SJCRH30 (cell line): ENCODE measurements around the gene XG. TPM values are rescaled to one million over a fixed set of nuclear protein-coding genes. Genes with fewer than 3 reads are reported as not detected.

Experiments
- DNase-seq, 2 experiments: peaks; one replicate each; pipeline ENCODE4 v3.0.0-alpha.2; 2015 to 2020
- H3K27ac ChIP-seq: fragments of 250-450 bp; sonication (Bioruptor Pico); 2 replicates; pipeline ENCODE4 v1.5.1; 2020; ENCODE audit warnings: mild to moderate bottlenecking, moderate library complexity
- H3K27me3 ChIP-seq: fragments of 250-450 bp; sonication (Bioruptor Pico); 2 replicates; pipeline ENCODE4 v1.5.1; 2020; ENCODE audit warnings: mild to moderate bottlenecking, moderate library complexity
- H3K36me3 ChIP-seq: fragments of 250-450 bp; sonication (Bioruptor Pico); 2 replicates; pipeline ENCODE4 v1.5.1; 2020; ENCODE audit warnings: mild to moderate bottlenecking, moderate library complexity
- H3K4me1 ChIP-seq: fragments of 250-450 bp; sonication (Bioruptor Pico); 2 replicates; pipeline ENCODE4 v1.5.1; 2020; ENCODE audit warnings: mild to moderate bottlenecking, moderate library complexity
- H3K4me3 ChIP-seq: fragments of 250-450 bp; sonication (Bioruptor Pico); 2 replicates; pipeline ENCODE4 v1.5.1; 2020; ENCODE audit warnings: mild to moderate bottlenecking, moderate library complexity
- H3K9me3 ChIP-seq: fragments of 250-450 bp; sonication (Bioruptor Pico); replicated peaks from 2 replicates; pipeline ENCODE4 v1.5.1; 2020; ENCODE audit warnings: mild to moderate bottlenecking, moderate library complexity
- total RNA-seq: library from RNA; depleted of rRNA; stranded (reverse); fragments of >200 nt; shearing (Covaris generic); gene quantifications from 2 replicates; pipeline ENCODE4 v1.2.3, GENCODE V29; 2014; rRNA removed

Gene XG
- total RNA-seq, 1 experiment from 2014 or later: not detected

DNA sequence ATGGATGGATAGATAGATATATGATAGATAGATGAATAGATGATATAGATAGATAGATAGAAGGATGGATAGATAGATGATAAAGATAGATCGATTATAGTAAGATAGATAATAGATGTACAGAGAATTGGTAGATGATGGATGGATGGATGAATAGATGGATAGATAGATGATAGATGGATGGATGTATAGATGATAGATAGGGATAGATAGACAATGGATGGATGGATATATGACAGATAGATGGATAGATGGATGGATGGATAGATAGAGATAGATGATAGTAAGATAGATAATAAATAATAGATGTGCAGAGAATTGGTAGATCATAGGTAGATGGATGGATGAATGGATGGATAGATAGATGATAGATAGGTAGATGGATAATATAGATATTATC is 89.1 kb downstream of the XG start:
- H3K4me1 ChIP-seq: peaks cover 5% of the 10 kb centered on the region; the same call in 1 of the 2 replicates
- DNase-seq: no peak
- no peak overlapping the region for H3K4me3 ChIP-seq
- H3K36me3 ChIP-seq: no peaks in the 10 kb centered on the region; the same call in 1 of the 2 replicates
- H3K9me3 ChIP-seq: no peaks in the 10 kb centered on the region
- no peaks in the 10 kb centered on the region for H3K27me3 ChIP-seq
- H3K27ac ChIP-seq: no peak overlapping the region

DNA sequence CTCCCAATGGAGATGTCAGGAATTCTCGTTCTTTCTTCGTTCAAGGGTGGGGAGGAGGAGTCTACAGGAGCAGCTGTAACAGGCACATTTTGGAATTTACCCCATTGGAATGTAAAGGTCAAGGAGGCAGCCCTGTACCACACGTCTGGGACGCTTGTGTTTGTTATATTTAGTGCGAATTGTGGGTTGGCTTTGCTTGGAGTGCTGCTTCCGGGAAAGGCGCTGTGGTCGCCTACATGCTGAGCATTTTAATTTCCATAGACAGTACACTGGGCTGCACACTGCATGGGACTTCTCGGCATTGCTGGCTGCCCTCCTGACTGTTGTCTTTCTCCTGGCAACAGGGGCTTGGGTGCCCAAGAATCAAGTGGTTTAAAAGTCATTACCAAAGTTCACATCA is 89.7 kb downstream of the XG start:
- Histone ChIP-seq H3K4me3 (no peak overlapping the region), H3K27ac (peak overlapping the region; percentile 21; the same call in 1 of the 2 replicates), H3K9me3 (no peaks in the 10 kb centered on the region), H3K27me3 (no peaks in the 10 kb centered on the region), H3K4me1 (peaks cover 5% of the 10 kb centered on the region; the same call in 1 of the 2 replicates), H3K36me3 (no peaks in the 10 kb centered on the region; the same call in 1 of the 2 replicates)
- DNase-seq: peak; percentile 38 to 47

DNA sequence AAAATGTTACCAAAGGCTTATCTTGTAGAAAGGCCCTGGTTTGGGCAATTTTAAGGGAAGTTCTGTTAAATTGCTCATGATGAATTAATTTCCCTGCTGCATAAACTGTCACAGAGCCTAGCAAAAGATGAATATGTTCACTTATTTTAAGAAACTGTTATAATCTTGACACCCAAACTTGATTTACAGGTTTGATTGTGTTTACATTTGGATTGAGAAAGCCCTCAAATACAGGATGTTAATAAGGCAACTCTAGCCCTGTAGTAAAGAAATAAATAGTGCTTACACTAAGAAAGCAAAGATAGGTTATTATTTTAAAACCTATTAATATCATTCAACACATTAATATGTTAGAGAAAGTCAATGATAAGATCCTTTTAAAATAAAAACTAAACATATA is 95.2 kb downstream of the XG start:
- H3K27me3 ChIP-seq: no peaks in the 10 kb centered on the region
- no peaks in the 10 kb centered on the region for H3K9me3 ChIP-seq
- no peaks in the 10 kb centered on the region; the same call in 1 of the 2 replicates for H3K36me3 ChIP-seq
- DNase-seq: no peak
- no peak overlapping the region for H3K27ac ChIP-seq
- H3K4me3 ChIP-seq: no peak overlapping the region
- peaks cover 8% of the 10 kb centered on the region; the same call in 1 of the 2 replicates for H3K4me1 ChIP-seq

DNA sequence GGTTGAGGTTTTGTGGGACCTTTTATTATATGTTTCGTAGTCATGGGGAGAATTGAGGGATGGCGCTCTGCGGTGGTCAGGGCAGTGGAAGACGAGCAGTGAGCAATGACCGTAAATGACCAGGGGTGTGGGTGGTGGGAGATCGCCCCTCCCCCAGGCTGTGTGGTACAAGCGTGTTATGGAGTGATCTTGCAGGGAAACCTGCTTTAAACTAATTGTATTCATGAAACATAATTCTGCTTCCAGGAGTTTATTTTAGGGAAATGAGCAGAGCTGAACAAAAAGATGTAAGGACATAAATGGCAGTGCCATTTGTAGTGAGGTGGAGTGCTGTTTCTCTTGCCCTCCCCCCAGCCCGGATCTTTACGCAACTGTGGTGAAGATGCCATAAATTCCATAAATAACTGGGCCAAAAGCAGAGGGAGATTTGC is 97.0 kb downstream of the XG start:
- no peaks in the 10 kb centered on the region; the same call in 1 of the 2 replicates for H3K36me3 ChIP-seq
- no peak overlapping the region; the same call in 1 of the 2 replicates for H3K4me3 ChIP-seq
- peaks cover 8% of the 10 kb centered on the region; the same call in 1 of the 2 replicates for H3K4me1 ChIP-seq
- no peaks in the 10 kb centered on the region for H3K27me3 ChIP-seq
- peak overlapping the region; percentile 79 for H3K27ac ChIP-seq
- peak; percentile 46 to 63 for DNase-seq
- no peaks in the 10 kb centered on the region for H3K9me3 ChIP-seq

DNA sequence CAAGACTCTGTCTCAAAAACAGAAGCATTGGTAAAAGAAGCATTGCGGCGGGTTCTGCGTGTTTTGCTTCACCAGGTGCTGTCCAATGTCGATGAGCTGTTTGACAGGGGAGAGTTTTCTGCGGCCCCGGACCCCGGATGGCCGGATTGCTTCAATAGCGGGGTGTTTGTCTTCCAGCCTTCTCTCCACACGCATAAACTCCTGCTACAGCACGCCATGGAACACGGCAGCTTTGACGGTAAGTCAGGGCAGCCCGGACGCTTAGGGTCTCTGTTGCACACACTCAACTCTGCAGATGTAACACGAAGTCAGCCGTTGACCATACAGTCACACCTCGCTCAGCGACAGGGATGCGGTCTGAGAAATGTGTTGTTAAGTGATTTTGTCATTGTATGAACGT is 103.1 kb downstream of the XG start:
- H3K36me3 ChIP-seq: peaks cover 2% of the 10 kb centered on the region; the same call in 1 of the 2 replicates
- H3K9me3 ChIP-seq: no peaks in the 10 kb centered on the region
- no peak overlapping the region for H3K4me3 ChIP-seq
- no peaks in the 10 kb centered on the region for H3K27me3 ChIP-seq
- no peaks in the 10 kb centered on the region for H3K4me1 ChIP-seq
- no peak for DNase-seq
- H3K27ac ChIP-seq: no peak overlapping the region

DNA sequence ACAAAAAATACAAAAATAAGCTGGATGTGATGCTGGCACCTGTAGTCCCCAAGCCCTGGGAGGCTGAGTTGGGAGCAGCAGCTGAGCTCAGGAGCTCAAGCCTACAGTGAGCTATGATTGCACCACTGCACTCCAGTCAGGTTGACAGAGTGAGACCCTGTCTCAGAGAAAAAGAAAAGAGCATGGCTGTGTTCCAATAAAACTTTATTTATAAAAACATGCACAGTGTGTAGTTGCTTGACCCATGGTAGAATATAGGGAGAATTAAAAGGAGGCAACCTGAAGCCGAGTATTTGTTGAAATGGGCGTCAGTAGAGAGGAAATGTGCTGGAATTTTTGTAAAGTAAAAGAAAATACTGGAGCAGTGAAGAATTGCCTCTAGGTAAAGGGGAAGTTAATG is 103.9 kb downstream of the XG start:
- Histone ChIP-seq H3K9me3 (no peaks in the 10 kb centered on the region), H3K36me3 (peaks cover 2% of the 10 kb centered on the region; the same call in 1 of the 2 replicates), H3K27me3 (no peaks in the 10 kb centered on the region), H3K27ac (no peak overlapping the region), H3K4me3 (no peak overlapping the region), H3K4me1 (no peaks in the 10 kb centered on the region)
- DNase-seq: no peak

DNA sequence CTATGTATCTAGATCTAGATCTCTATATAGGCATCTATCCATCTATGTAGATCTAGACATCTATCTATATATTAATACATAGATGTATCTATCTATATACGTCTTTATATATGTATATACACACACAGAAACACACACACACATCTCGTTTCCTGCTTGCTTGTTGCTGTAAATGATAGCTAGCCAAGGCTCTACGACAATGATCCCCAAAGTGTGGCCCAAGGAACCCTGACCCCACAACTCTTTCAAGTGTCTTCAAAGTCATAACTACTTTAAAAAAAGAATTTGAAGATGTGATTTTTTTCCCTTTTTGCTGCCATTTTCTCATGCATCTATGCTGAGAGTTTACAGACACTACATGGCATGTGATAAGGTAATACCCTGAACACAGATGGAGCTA is 105.7 kb downstream of the XG start:
- Histone ChIP-seq H3K36me3 (peaks cover 2% of the 10 kb centered on the region; the same call in 1 of the 2 replicates), H3K4me3 (no peak overlapping the region), H3K27ac (no peak overlapping the region), H3K4me1 (no peaks in the 10 kb centered on the region), H3K27me3 (no peaks in the 10 kb centered on the region), H3K9me3 (no peaks in the 10 kb centered on the region)
- DNase-seq: no peak

DNA sequence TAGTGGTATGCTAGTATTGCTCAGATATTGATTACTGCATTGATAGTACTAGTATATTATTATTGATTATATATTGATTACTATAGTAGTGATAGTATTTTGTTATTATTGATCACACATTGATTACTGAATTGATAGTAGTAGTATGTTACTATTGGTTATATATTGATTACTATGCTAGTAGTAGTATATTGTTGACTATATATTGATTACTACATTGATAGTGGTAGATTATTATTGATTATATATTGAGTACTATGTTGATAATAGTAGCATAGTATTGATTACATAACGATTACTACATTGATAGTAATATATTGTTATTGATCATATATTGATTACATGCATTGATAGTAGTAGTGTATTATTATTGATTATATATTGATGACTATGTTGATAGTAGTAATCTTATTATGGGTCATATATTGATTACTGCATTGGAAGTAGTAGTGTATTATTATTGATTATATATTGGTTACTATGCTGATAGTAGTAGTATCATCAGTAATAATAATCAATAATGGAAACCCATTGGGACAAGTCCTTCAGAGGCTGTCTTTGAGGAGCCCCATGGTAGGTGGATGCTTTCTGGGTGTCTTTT is 107.5 kb downstream of the XG start:
- no peak for DNase-seq
- H3K27me3 ChIP-seq: no peaks in the 10 kb centered on the region
- peaks cover 2% of the 10 kb centered on the region; the same call in 1 of the 2 replicates for H3K36me3 ChIP-seq
- no peak overlapping the region for H3K27ac ChIP-seq
- no peak overlapping the region for H3K4me3 ChIP-seq
- H3K9me3 ChIP-seq: no peaks in the 10 kb centered on the region
- no peaks in the 10 kb centered on the region for H3K4me1 ChIP-seq

DNA sequence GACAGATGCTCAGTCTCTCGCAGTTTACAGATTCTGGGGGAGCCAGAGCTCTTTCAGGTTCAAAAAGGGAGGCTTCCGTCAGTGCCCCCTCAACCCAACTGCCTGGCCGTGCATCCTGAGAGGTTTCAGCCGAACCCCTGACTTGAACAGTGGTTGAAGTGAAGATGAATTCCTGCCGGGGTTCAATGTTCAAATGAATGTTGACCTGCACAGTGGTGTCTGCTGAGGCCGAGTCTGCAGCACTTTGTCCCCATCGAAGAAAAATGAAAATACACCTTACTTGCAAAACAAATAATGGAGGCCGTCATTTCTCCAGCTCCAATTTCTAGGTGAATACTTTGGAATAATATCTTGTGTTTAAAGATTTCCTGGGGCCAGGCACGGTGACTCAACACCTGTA is 110.6 kb downstream of the XG start:
- Histone ChIP-seq H3K27me3 (no peaks in the 10 kb centered on the region), H3K27ac (no peak overlapping the region), H3K36me3 (no peaks in the 10 kb centered on the region), H3K4me1 (no peaks in the 10 kb centered on the region), H3K9me3 (no peaks in the 10 kb centered on the region), H3K4me3 (no peak overlapping the region)
- DNase-seq: no peak

DNA sequence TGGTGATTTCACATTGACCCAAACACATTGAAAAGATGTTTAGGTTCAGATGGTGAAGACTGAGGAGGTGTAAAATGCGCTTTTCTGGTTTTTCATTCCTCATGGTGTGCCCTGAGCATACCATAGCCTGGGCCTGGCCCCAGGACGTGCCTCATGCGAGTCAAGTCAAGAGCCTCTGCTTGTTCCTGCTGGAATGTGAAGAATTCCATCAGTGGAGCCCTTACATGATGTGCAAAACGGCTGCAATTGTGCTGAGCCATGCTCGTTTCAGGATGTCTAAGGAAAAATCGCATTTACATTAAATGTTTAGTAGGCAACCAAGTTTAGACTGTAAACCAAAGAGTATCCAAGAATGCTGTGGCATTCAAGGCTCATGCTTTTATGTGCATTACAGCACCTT is 111.8 kb downstream of the XG start:
- no peak overlapping the region for H3K27ac ChIP-seq
- no peaks in the 10 kb centered on the region for H3K36me3 ChIP-seq
- no peak for DNase-seq
- no peaks in the 10 kb centered on the region for H3K4me1 ChIP-seq
- H3K9me3 ChIP-seq: no peaks in the 10 kb centered on the region
- no peak overlapping the region for H3K4me3 ChIP-seq
- no peaks in the 10 kb centered on the region for H3K27me3 ChIP-seq

Other genes with a start within 250 kb of the XG start
- gene CD99, start 60.7 kb upstream of the XG start, total RNA-seq: 156 and 166 TPM in 2 replicates
- gene GYG2, start 76.9 kb downstream of the XG start, total RNA-seq: 13.7 and 14.4 TPM in 2 replicates
- 0.16 and 0.41 TPM in 2 replicates for gene ARSD, start 177.3 kb downstream of the XG start, total RNA-seq